LNCaP clone FGC (cell line): ENCODE results near the gene FYB2.

Source experiments
- DNase-seq: peaks from one replicate; pipeline ENCODE4 v3.0.0-alpha.2; 2011; ENCODE audit warnings: low read depth
- H3K4me3 ChIP-seq: 2 replicates; pipeline ENCODE4 v1.5.1; 2011; ENCODE audit warnings: mild to moderate bottlenecking, low read depth, low read length, control low read depth
- CTCF ChIP-seq: IDR thresholded peaks from 2 replicates; pipeline ENCODE4 v1.5.1; 2012; ENCODE audit warnings: mild to moderate bottlenecking; ENCODE audit not compliant: control insufficient read depth, insufficient read depth; ENCODE audit errors: extremely low read depth

The FYB2 gene

GRCh38 chr1:56835657-56836056 is 16.5 kb upstream of the FYB2 start:
- no peak for DNase-seq
- no peak overlapping the region for H3K4me3 ChIP-seq
- TF ChIP-seq CTCF = no peak

- no peak for DNase-seq
- no peak overlapping the region for H3K4me3 ChIP-seq
- no peak for TF ChIP-seq CTCF
These were observed 15.1 kb upstream of the FYB2 start for GRCh38 chr1:56834137-56834900.

GRCh38 chr1:56833088-56833487 is 13.9 kb upstream of the FYB2 start:
- DNase-seq = no peak
- no peak for TF ChIP-seq CTCF
- no peak overlapping the region for H3K4me3 ChIP-seq

- DNase-seq = no peak
- TF ChIP-seq CTCF = peak; percentile 94
- no peak overlapping the region for H3K4me3 ChIP-seq
These were observed 12.9 kb upstream of the FYB2 start for GRCh38 chr1:56831871-56832693.

GRCh38 chr1:56830052-56830451 is 10.8 kb upstream of the FYB2 start:
- TF ChIP-seq CTCF = no peak
- no peak overlapping the region for H3K4me3 ChIP-seq
- no peak for DNase-seq

GRCh38 chr1:56827711-56828110 is 8.5 kb upstream of the FYB2 start:
- no peak for DNase-seq
- H3K4me3 ChIP-seq = no peak overlapping the region
- no peak for TF ChIP-seq CTCF
